ENCODE data around the gene NFILZ. TPM values are rescaled to one million over a fixed set of nuclear protein-coding genes. Genes with fewer than 3 reads are reported as not detected.

The NFILZ gene
- total RNA-seq, 1 experiment from 2014 or later = not detected

Other genes with a start within 250 kb of the NFILZ start
- 29.7 and 43.6 TPM in 2 replicates for gene RAB11B, start 240.3 kb upstream of the NFILZ start, total RNA-seq (2014; rRNA removed)
- 58.6 and 58.7 TPM in 2 replicates for gene MARCHF2, start 217.3 kb upstream of the NFILZ start, total RNA-seq (2014; rRNA removed)
- gene HNRNPM, start 185.7 kb upstream of the NFILZ start, total RNA-seq (2014; rRNA removed) = 165 and 287 TPM in 2 replicates
- gene PRAM1, start 128.0 kb upstream of the NFILZ start, total RNA-seq (2014; rRNA removed) = 0.52 TPM in 1 of 2 replicates, not detected in the other
- gene ZNF414, start 116.5 kb upstream of the NFILZ start, total RNA-seq (2014; rRNA removed) = 4.6 and 4.7 TPM in 2 replicates
- 2.0 TPM in 1 of 2 replicates, not detected in the other for gene MYO1F, start 53.2 kb upstream of the NFILZ start, total RNA-seq (2014; rRNA removed)
- 1.2 TPM in 1 of 2 replicates, not detected in the other for gene ADAMTS10, start 19.9 kb upstream of the NFILZ start, total RNA-seq (2014; rRNA removed)
- gene ACTL9, start 68.2 kb downstream of the NFILZ start, total RNA-seq (2014; rRNA removed) = not detected in 2 replicates
- not detected in 2 replicates for gene OR2Z1, start 91.0 kb downstream of the NFILZ start, total RNA-seq (2014; rRNA removed)
- 32.4 and 36.5 TPM in 2 replicates for gene ZNF558, start 201.7 kb downstream of the NFILZ start, total RNA-seq (2014; rRNA removed)
- gene MBD3L1, start 201.7 kb downstream of the NFILZ start, total RNA-seq (2014; rRNA removed) = not detected in 2 replicates

Data from PC-3 (cell line).